GM12878 (cell line): ENCODE data around the gene KDM6A. TPM values are rescaled to one million over a fixed set of nuclear protein-coding genes. Genes with fewer than 3 reads are reported as not detected.
A peak's percentile ranks its signal among the peaks of the same experiment; 100 is the strongest.

Experiments
- ATAC-seq: fragments of 200-7000 bp; cut with Tn5 transposase; 3 replicates; pipeline ENCODE4 v1.9.1; 2020; ENCODE audit warnings: mild to moderate bottlenecking, moderate library complexity
- BruUV-seq: library from RNA; stranded (reverse); fragments of 400-500 nt; replicated peaks from 2 replicates; lab custom pipeline; 2021; lab: Mats Ljungman, UMichigan
- CTCF ChIA-PET: fragments of 300-600 bp; sonication (Branson Sonifier 250); formaldehyde crosslinking; extraction: SDS; loops from one replicate; lab custom pipeline; 2021; ENCODE audit warnings: inconsistent platforms; lab: Yijun Ruan, JAX
- POLR2A ChIA-PET: fragments of 350-600 bp; formaldehyde crosslinking; extraction: SDS; loops from one replicate; lab custom pipeline; 2021; ENCODE audit warnings: inconsistent platforms; lab: Charles Lee
- RAD21 ChIA-PET: fragments of 300-600 bp; sonication (Branson Sonifier 250); formaldehyde crosslinking; loops from one replicate; lab custom pipeline; 2023; ENCODE audit warnings: antibody characterized with exemption; ENCODE audit not compliant: unreplicated experiment; lab: Charles Lee
- SMC1A ChIA-PET: fragments of 300-600 bp; sonication (Branson Sonifier 250); formaldehyde crosslinking; loops from one replicate; lab custom pipeline; 2023; ENCODE audit not compliant: unreplicated experiment, uncharacterized antibody; lab: Charles Lee
- DNase-seq: peaks from one replicate; pipeline ENCODE4 v3.0.0-alpha.2; 2011; ENCODE audit warnings: low read depth, low spot score
- FAIRE-seq: peaks from 3 replicates; lab custom pipeline; 2011; peaks lifted over from hg19 to GRCh38; lab: Jason Lieb, UNC
- H2AFZ ChIP-seq: 2 replicates; pipeline ENCODE4 v1.6.0; 2011; ENCODE audit warnings: low read depth, low read length, control low read depth; ENCODE audit not compliant: control insufficient read depth
- H3K27ac ChIP-seq: 2 replicates; pipeline ENCODE4 v1.5.1; 2011; ENCODE audit warnings: control low read depth; ENCODE audit not compliant: control insufficient read depth, insufficient read depth
- H3K27me3 ChIP-seq, 2 experiments: replicated peaks in 1 of 2; 2 replicates each; pipeline versions ENCODE4 v1.6.0 to v1.6.1; 2011; ENCODE audit warnings: low read length in 1 of 2; ENCODE audit not compliant: control insufficient read depth in 2 of 2, insufficient read depth in 2 of 2
- H3K36me3 ChIP-seq, 2 experiments: 2 replicates each; pipeline ENCODE4 v1.5.1; 2011; ENCODE audit warnings: low read length in 1 of 2; ENCODE audit not compliant: control insufficient read depth in 2 of 2, insufficient read depth in 2 of 2
- H3K4me1 ChIP-seq: 2 replicates; pipeline ENCODE4 v1.6.1; 2011; ENCODE audit warnings: mild to moderate bottlenecking, low read length, moderate library complexity, mixed read lengths; ENCODE audit not compliant: control insufficient read depth, insufficient read depth
- H3K4me2 ChIP-seq: 2 replicates; pipeline ENCODE4 v1.6.0; 2011; ENCODE audit warnings: control low read depth; ENCODE audit not compliant: control insufficient read depth, insufficient read depth
- H3K4me3 ChIP-seq: fragments of 200-600 bp; sonication (generic); 2 replicates; pipeline ENCODE4 v1.5.1; 2016
- H3K79me2 ChIP-seq: 2 replicates; pipeline ENCODE4 v1.6.0; 2011; ENCODE audit warnings: low read length; ENCODE audit not compliant: control insufficient read depth, insufficient read depth
- H3K9ac ChIP-seq: 2 replicates; pipeline ENCODE4 v1.8.0; 2011; ENCODE audit warnings: low read length, control low read depth, mixed read lengths; ENCODE audit not compliant: control insufficient read depth, insufficient read depth
- H3K9me3 ChIP-seq: replicated peaks from 3 replicates; pipeline ENCODE4 v1.5.1; 2011; ENCODE audit warnings: mild to moderate bottlenecking, low read length; ENCODE audit not compliant: control insufficient read depth, insufficient read depth
- H4K20me1 ChIP-seq: 2 replicates; pipeline ENCODE4 v1.6.0; 2011; ENCODE audit not compliant: control insufficient read depth, insufficient read depth
- BACH1 ChIP-seq: fragments of 450-650 bp; IDR thresholded peaks from 2 replicates; pipeline ENCODE4 v1.6.1; 2017; ENCODE audit warnings: mild to moderate bottlenecking, borderline replicate concordance
- BHLHE40 ChIP-seq, 2 experiments: fragments of 450-650 bp in 1 of 2; IDR thresholded peaks; 2 replicates each; pipeline ENCODE4 v1.6.1; 2011 to 2017; ENCODE audit warnings: low read depth in 2 of 2, borderline replicate concordance in 1 of 2, improper control_type of control experiment in 1 of 2, low read length in 1 of 2, mild to moderate bottlenecking in 1 of 2
- GATAD2B ChIP-seq: fragments of 450-650 bp; conservative IDR thresholded peaks from 2 replicates; pipeline ENCODE4 v1.6.1; 2017; ENCODE audit warnings: low read depth, mild to moderate bottlenecking, moderate library complexity
- IKZF1 ChIP-seq: fragments of 450-650 bp; conservative IDR thresholded peaks from 2 replicates; pipeline ENCODE4 v1.6.1; 2017; ENCODE audit warnings: antibody characterized with exemption, mild to moderate bottlenecking
- LARP7 ChIP-seq: fragments of 450-650 bp; IDR thresholded peaks from 2 replicates; pipeline ENCODE4 v1.6.1; 2017; ENCODE audit warnings: mild to moderate bottlenecking
- MXI1 ChIP-seq: fragments of 150-350 bp; IDR thresholded peaks from 2 replicates; pipeline ENCODE4 v1.6.1; 2011; ENCODE audit warnings: low read depth, mild to moderate bottlenecking, inconsistent platforms, low read length, improper control_type of control experiment
- NR2C1 ChIP-seq: fragments of 450-650 bp; IDR thresholded peaks from 2 replicates; pipeline ENCODE4 v1.6.1; 2017; ENCODE audit warnings: antibody characterized with exemption, mild to moderate bottlenecking, moderate library complexity
- NR2F1 ChIP-seq: fragments of 450-650 bp; conservative IDR thresholded peaks from 2 replicates; pipeline ENCODE4 v1.6.1; 2017; ENCODE audit warnings: mild to moderate bottlenecking
- PAX5 ChIP-seq: IDR thresholded peaks from 2 replicates; pipeline ENCODE4 v1.6.1; 2011; ENCODE audit warnings: low read depth, low read length, borderline replicate concordance
- SMARCA5 ChIP-seq: fragments of 450-650 bp; IDR thresholded peaks from 2 replicates; pipeline ENCODE4 v1.6.1; 2017; ENCODE audit warnings: mild to moderate bottlenecking
- SMC3 ChIP-seq: IDR thresholded peaks from 2 replicates; pipeline ENCODE4 v1.6.1; 2011; ENCODE audit warnings: low read length, improper control_type of control experiment, borderline replicate concordance
- TCF3 ChIP-seq: IDR thresholded peaks from 2 replicates; pipeline ENCODE4 v1.6.1; 2012; ENCODE audit warnings: low read depth, mild to moderate bottlenecking, low read length, borderline replicate concordance; ENCODE audit not compliant: insufficient read depth
- YY1 ChIP-seq: IDR thresholded peaks from 2 replicates; pipeline ENCODE4 v1.6.1; 2011; ENCODE audit warnings: low read depth, mild to moderate bottlenecking, low read length
- WGBS: methylation state at CpG from one replicate; pipeline ENCODE4 v1.1.6; 2016; ENCODE audit warnings: low lambda C conversion rate; ENCODE audit not compliant: insufficient replicate concordance, insufficient coverage; ENCODE audit errors: missing lambda C conversion rate; 5-methylcytosine and 5-hydroxymethylcytosine counted together
- in situ Hi-C: fragments of 300-500 bp; cut with MboI; formaldehyde crosslinking; loops from 9 replicates; pipeline ENCODE4 v1.14.3; 2018; ENCODE audit warnings: mixed read lengths
- intact Hi-C: fragments of 100-400 bp; cut with micrococcal nuclease; formaldehyde crosslinking; loops from one replicate; pipeline ENCODE4 v1.14.2; 2022; ENCODE audit not compliant: unreplicated experiment
- polyA plus RNA-seq, 11 experiments: library from polyadenylated mRNA; depleted of rRNA in 4 of 11; unstranded in 6 of 11; stranded (reverse) in 5 of 11; fragments of >200 nt; fragmentation: Nextera tagmentation in 4 of 11; fragmentation: Illumina TruSeq in 1 of 11; extraction: Ambion mirVana in 4 of 11; extraction: Trizol in 1 of 11; gene quantifications; 1 replicate in 1 of 11; 2 replicates in 10 of 11; pipeline versions ENCODE4 v1.2.1 to v1.2.3, GENCODE V29; 2011 to 2016; ENCODE audit warnings: inconsistent platforms in 2 of 11, missing spikeins in 2 of 11, low read depth in 1 of 11
- total RNA-seq, 4 experiments: library from RNA; depleted of rRNA in 3 of 4; stranded (reverse); fragments of >200 nt in 3 of 4; fragmentation: Illumina TruSeq in 1 of 4; extraction: Trizol in 1 of 4; gene quantifications; 2 replicates each; pipeline versions ENCODE4 v1.2.1 to v1.2.3, GENCODE V29; 2013 to 2021
- TF ChIP-seq, protein P1 (sequence below): fragments of 450-650 bp; conservative IDR thresholded peaks from 2 replicates; pipeline ENCODE4 v1.6.1; 2017; ENCODE audit warnings: mild to moderate bottlenecking, moderate library complexity

Gene KDM6A
- total and polyA plus RNA-seq, 10 of the 15 experiments (the other 5 are each of a cell fraction or from before 2014, with no cell fraction given) = 7.9 to 29.0 (median 20.4) TPM

DNA sequence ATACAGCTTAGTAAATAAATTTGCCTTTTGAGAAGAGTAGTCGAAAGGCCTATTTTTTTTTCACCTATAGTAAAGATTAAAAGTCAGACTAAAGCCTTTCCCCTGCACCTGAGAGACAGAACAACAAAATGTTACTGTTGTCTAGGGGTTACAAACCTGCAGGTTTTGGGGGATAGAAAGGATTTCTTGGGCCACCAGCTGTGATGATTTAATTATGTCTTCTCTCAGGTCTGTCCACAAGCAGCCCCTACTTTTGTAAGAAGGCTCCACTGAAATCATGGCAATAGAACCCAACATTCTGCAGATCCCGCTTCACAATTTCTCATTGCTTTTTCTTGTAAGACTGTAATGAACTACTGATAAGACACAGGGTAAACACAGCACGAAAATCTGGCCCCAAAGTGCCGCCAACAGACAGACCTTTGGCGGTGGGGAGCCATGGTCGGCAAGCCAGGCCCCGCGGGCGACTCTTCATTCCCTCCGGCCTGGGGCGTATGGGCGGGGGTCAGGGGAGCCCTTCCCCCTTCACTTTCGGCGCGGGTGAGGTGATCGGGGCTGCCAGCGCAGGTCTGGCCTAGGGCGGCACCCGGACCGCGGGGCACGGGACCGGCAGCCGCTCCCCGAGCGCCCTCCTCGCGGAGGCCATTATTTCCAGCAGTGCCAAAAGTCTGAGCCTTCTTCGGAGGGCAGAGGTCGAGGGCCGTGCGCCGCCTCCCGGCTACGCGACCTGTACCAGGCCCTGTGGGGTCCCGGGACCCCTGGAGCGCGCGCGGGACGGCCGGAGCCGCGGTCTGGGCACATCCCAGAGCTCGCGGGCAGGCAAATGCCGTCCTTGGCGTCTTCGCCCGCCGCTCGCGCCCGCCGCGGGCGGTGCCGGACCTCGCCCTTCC lies 812 bp upstream of the KDM6A start:
- Histone ChIP-seq H2AFZ (peak overlapping the region; percentile 63), H3K27ac (peak overlapping the region; percentile 85), H3K4me2 (peak overlapping the region; percentile 39; the same call in 1 of the 2 replicates), H3K9me3 (no peaks in the 10 kb centered on the region; the same call in 2 of the 3 replicates), H3K36me3 (no peaks in the 10 kb centered on the region; a peak in 1 of 4 replicates), H3K79me2 (peaks cover 55% of the 10 kb centered on the region), H3K4me3 (peak overlapping the region; percentile 80), H3K4me1 (no peaks in the 10 kb centered on the region), H3K9ac (peak overlapping the region; percentile 81)
- ChIA-PET POLR2A (interaction anchor here (0.6 to 1.3 kb wide), 8 partner anchors 8 to 202 kb away, joined by 3 to 10 read pairs (median 6); no protein-coding TSS in a partner anchor), SMC1A (interaction anchor here (1.0 to 2.2 kb wide), 6 partner anchors 27 to 197 kb away, joined by 3 to 8 read pairs (median 6); no protein-coding TSS in a partner anchor)
- FAIRE-seq (no peak), DNase-seq (no peak)
- WGBS = under 1% methylated on average over 51 of the region's 60 CpGs
- intact Hi-C loops = loop anchor here (2.0 kb wide), 1 partner anchor 199 kb away; no protein-coding TSS in a partner anchor
- TF ChIP-seq BHLHE40 (IDR thresholded peaks at IDR 0.05; ENCODE audit: borderline replicate concordance in 1 of 2, low read depth in 2 of 2, low read length in 1 of 2) (peak; percentile 80 to 92), SMARCA5 (peak; percentile 57; the same call in 1 of the 2 replicates), YY1 (peak; percentile 48; the same call in 1 of the 2 replicates), LARP7 (peak; percentile 93), BACH1 (peak; percentile 21; the same call in 1 of the 2 replicates), PAX5 (no peak), GATAD2B (peak; percentile 70), NR2C1 (0 out of 2 replicates have a peak, but pooled peaks have one; percentile 27), NR2F1 (peak; percentile 67), MXI1 (no peak), SMC3 (no peak), TCF3 (0 out of 2 replicates have a peak, but pooled peaks have one; percentile 8), IKZF1 (peak; percentile 19; the same call in 1 of the 2 replicates)
- TF ChIP-seq, protein P1, sequence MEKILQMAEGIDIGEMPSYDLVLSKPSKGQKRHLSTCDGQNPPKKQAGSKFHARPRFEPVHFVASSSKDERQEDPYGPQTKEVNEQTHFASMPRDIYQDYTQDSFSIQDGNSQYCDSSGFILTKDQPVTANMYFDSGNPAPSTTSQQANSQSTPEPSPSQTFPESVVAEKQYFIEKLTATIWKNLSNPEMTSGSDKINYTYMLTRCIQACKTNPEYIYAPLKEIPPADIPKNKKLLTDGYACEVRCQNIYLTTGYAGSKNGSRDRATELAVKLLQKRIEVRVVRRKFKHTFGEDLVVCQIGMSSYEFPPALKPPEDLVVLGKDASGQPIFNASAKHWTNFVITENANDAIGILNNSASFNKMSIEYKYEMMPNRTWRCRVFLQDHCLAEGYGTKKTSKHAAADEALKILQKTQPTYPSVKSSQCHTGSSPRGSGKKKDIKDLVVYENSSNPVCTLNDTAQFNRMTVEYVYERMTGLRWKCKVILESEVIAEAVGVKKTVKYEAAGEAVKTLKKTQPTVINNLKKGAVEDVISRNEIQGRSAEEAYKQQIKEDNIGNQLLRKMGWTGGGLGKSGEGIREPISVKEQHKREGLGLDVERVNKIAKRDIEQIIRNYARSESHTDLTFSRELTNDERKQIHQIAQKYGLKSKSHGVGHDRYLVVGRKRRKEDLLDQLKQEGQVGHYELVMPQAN = peak; percentile 60; the same call in 1 of the 2 replicates
- TF ChIP-seq, all 136 proteins: peak for 11
- Histone ChIP-seq H3K27me3 (no peaks in the 10 kb centered on the region), H4K20me1 (no peaks in the 10 kb centered on the region)
- TSS peak; percentile 81 for BruUV-seq
- ChIA-PET RAD21 (interaction anchor here (0.6 to 6.1 kb wide), 15 partner anchors 25 to 1917 kb away, joined by 3 to 50 read pairs (median 3); no protein-coding TSS in a partner anchor), CTCF (interaction anchor here (1.0 kb wide), 2 partner anchors 198 kb away, joined by 5 to 8 read pairs; no protein-coding TSS in a partner anchor)
- in situ Hi-C loops = no loop called here
- ATAC-seq = peak; percentile 39
